ENCODE data around the gene KANSL3. TPM values are rescaled to one million over a fixed set of nuclear protein-coding genes. Genes with fewer than 3 reads are reported as not detected.

Gene KANSL3
- total RNA-seq, 6 experiments from 2014 or later, result 17.3 to 29.3 (median 21.6) TPM

DNA sequence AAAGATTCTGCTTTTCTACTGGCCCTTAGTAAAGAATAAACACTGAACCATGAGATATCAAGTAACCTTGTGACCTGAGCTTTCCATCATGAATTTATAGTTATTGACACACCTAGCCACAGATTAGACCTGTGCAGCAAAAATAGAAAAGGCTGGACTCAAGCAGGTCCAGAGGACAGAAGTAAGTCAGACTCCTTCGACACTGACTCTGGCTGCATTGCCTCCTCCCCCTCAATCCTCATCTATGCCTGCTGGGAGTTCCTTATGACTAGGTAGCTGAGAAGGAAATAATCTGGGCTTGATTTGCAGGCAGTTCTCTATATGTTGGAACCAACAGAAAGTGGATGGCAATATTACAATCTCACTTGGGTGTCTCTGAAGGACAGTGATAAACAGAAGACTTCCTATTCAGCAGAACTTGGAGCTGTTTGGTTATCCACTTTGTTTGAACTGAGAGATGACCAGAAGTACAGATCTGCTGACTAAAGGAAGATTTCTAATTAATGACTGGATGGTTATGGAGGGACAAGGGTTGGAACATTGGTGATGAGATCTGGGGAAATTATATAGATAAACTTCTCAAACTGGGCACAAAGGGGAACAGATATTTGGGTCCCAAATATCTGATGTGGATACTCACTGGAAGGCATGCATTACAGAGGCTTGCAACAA is 62.2 kb downstream of the KANSL3 start:
- TF ChIP-seq CTCF (IDR thresholded peaks at IDR 0.05) (no peak), POLR2A (IDR thresholded peaks at IDR 0.05) (no peak)
- Histone ChIP-seq H3K9me3 (no peaks in the 10 kb centered on the region), H3K36me3 (no peaks in the 10 kb centered on the region), H3K4me1 (no peaks in the 10 kb centered on the region), H3K27me3 (no peaks in the 10 kb centered on the region), H3K27ac (no peak overlapping the region), H3K4me3 (no peak overlapping the region)
- intact Hi-C loops (cut with DNase I), result no loop called here
- DNase-seq (no peak), ATAC-seq (no peak)
- 100% methylated on average over 1 of the region's 1 CpG for WGBS (ENCODE audit: insufficient coverage, low coverage, low lambda C conversion rate, missing lambda C conversion rate)

- no peaks in the 10 kb centered on the region for H3K4me1 ChIP-seq
- no peaks in the 10 kb centered on the region for H3K36me3 ChIP-seq
- 100% methylated on average over 2 of the region's 2 CpGs for WGBS (ENCODE audit: insufficient coverage, low coverage, low lambda C conversion rate, missing lambda C conversion rate)
- intact Hi-C loops (cut with DNase I), result no loop called here
- H3K27ac ChIP-seq, result no peak overlapping the region
- no peaks in the 10 kb centered on the region for H3K9me3 ChIP-seq
- H3K4me3 ChIP-seq, result no peak overlapping the region
- TF ChIP-seq POLR2A (IDR thresholded peaks at IDR 0.05) (no peak), CTCF (IDR thresholded peaks at IDR 0.05) (no peak)
- ATAC-seq, result no peak
- no peak for DNase-seq
- no peaks in the 10 kb centered on the region for H3K27me3 ChIP-seq
These were observed 63.7 kb downstream of the KANSL3 start for GRCh38 chr2:96574364-96574763.

GRCh38 chr2:96568094-96568493 is 70.0 kb downstream of the KANSL3 start:
- intact Hi-C loops (cut with DNase I), result no loop called here
- Histone ChIP-seq H3K36me3 (no peaks in the 10 kb centered on the region), H3K27ac (no peak overlapping the region), H3K4me1 (no peaks in the 10 kb centered on the region), H3K9me3 (no peaks in the 10 kb centered on the region), H3K4me3 (no peak overlapping the region), H3K27me3 (no peaks in the 10 kb centered on the region)
- 93% methylated on average over 2 of the region's 3 CpGs for WGBS (ENCODE audit: insufficient coverage, low coverage, low lambda C conversion rate, missing lambda C conversion rate)
- no peak for TF ChIP-seq CTCF (IDR thresholded peaks at IDR 0.05)
- TF ChIP-seq POLR2A (IDR thresholded peaks at IDR 0.05), result no peak
- no peak for DNase-seq
- ATAC-seq, result no peak

GRCh38 chr2:96565111-96565510 is 73.0 kb downstream of the KANSL3 start:
- Histone ChIP-seq H3K9me3 (no peaks in the 10 kb centered on the region), H3K4me3 (no peak overlapping the region), H3K36me3 (no peaks in the 10 kb centered on the region), H3K27me3 (no peaks in the 10 kb centered on the region), H3K27ac (no peak overlapping the region), H3K4me1 (no peaks in the 10 kb centered on the region)
- ATAC-seq (no peak), DNase-seq (no peak)
- WGBS (ENCODE audit: insufficient coverage, low coverage, low lambda C conversion rate, missing lambda C conversion rate), result 77% methylated on average over 5 of the region's 5 CpGs
- intact Hi-C loops (cut with DNase I), result no loop called here
- TF ChIP-seq POLR2A (IDR thresholded peaks at IDR 0.05), result no peak
- no peak for TF ChIP-seq CTCF (IDR thresholded peaks at IDR 0.05)
